Effector memory CD8-positive, alpha-beta T cell (primary cell): ENCODE results near the gene TP53RK.
A peak's percentile ranks its signal among the peaks of the same experiment; 100 is the strongest.

Experiments used
- ATAC-seq: fragments of 150-1000 bp; cut with Tn5 transposase; replicated peaks from 2 replicates; pipeline ENCODE4 v1.10.0; 2021; ENCODE audit warnings: mild to moderate bottlenecking, moderate library complexity
- DNase-seq, 3 experiments: peaks; one replicate each; pipeline ENCODE4 v3.0.0; 2021
- H3K27ac Mint-ChIP-seq, 2 donors: one replicate each; pipeline ENCODE4 v1.8.0; 2022; ENCODE audit warnings: mild to moderate bottlenecking in 2 of 2, mixed read lengths in 2 of 2, moderate library complexity in 2 of 2
- H3K27me3 Mint-ChIP-seq, 2 donors: one replicate each; pipeline ENCODE4 v1.8.0; 2022; ENCODE audit warnings: mixed read lengths in 2 of 2
- H3K36me3 Mint-ChIP-seq: one replicate; pipeline ENCODE4 v1.8.0; 2022; ENCODE audit warnings: mild to moderate bottlenecking, moderate library complexity, mixed read lengths; ENCODE audit not compliant: insufficient read depth
- H3K4me1 Mint-ChIP-seq, 2 donors: one replicate each; pipeline ENCODE4 v1.8.0; 2022; ENCODE audit warnings: low read depth in 2 of 2, mixed read lengths in 2 of 2
- H3K4me3 Mint-ChIP-seq, 2 donors: one replicate each; pipeline ENCODE4 v1.8.0; 2022; ENCODE audit warnings: mild to moderate bottlenecking in 2 of 2, mixed read lengths in 2 of 2, moderate library complexity in 2 of 2
- H3K9me3 Mint-ChIP-seq, 2 donors: one replicate each; pipeline ENCODE4 v1.8.0; 2022; ENCODE audit warnings: mixed read lengths in 2 of 2

Gene TP53RK

DNA sequence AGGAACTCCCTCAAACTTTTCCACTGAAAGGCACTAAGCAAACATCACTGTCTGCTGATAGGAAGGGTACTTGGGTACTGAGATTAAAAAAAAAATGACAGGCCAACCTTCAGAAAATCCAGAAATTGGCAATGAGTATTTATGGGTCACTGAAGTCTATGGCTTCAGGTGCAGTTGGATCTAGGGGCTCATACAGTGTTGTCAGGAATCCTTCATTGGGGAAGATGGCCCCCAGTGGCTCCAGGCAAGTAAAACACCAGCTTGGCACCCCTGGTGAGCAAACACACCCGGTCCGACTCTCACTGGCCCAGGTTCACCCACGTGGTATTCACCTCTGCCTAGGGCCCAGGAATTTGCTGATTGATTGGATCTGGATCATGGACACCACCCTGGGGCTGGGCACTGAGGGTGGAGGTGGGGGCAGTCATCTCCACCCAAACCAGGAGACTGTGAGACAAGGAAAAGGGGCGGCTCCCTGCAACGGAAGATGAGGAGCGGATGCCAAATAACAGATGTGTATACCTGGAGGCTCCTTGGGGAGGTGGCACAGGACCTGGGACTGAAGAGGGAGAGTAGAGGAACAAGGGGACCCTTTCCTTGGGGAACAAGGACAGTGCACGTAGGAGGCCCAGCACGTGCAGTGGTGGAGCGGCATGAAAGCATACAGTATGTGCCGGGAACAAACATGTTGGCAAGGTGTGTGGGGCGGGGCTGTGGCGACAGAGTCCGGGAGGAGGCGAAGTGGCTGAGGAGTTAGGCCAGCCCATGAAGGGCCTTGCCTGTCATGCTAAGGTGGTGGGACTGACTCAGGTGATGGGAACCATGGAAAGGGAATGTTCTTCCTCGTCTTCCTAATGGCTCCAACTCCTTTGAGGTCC is 25.0 kb upstream of the TP53RK start:
- ATAC-seq, result no peak
- Mint-ChIP-seq H3K27me3 (peaks cover 45 to 67% of the 10 kb centered on the region in 2 donors), H3K36me3 (peaks cover 2% of the 10 kb centered on the region), H3K9me3 (no peaks in the 10 kb centered on the region), H3K27ac (no peak overlapping the region), H3K4me3 (no peak overlapping the region), H3K4me1 (peaks cover 3 to 5% of the 10 kb centered on the region in 2 donors)
- DNase-seq, result no peak

DNA sequence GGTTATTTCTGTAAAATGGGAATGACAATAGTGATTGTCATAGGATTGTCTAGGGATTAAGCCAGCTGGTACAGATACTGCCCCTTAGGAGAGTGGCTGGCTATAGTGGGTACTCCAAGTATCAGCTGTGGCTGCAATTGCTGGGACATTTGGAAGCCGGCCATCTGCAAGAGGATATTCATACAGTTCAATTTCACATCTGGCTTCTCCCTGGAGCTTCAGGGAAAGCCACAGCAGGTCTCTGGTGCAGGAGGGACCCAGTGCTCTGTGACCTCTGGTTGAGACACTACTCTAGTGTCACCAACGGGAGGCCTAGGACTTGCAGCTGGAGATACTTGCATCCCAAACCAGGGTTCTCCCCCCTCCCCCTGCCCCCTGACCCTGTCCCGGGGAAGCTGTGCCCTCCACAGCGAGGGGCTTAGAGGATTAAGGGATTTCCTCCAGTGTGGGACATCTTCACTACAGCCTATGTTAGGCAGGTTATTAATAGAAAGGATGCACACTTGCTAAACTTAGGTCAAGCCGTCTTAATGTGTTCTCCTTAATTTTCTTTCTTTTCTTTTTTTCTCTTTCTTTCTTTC is 22.9 kb upstream of the TP53RK start:
- Mint-ChIP-seq H3K4me1 (peaks cover 3 to 10% of the 10 kb centered on the region in 2 donors), H3K4me3 (no peak overlapping the region), H3K36me3 (peaks cover 2% of the 10 kb centered on the region), H3K27me3 (peaks cover 57 to 85% of the 10 kb centered on the region in 2 donors), H3K9me3 (no peaks in the 10 kb centered on the region), H3K27ac (no peak overlapping the region)
- DNase-seq (no peak), ATAC-seq (no peak)

DNA sequence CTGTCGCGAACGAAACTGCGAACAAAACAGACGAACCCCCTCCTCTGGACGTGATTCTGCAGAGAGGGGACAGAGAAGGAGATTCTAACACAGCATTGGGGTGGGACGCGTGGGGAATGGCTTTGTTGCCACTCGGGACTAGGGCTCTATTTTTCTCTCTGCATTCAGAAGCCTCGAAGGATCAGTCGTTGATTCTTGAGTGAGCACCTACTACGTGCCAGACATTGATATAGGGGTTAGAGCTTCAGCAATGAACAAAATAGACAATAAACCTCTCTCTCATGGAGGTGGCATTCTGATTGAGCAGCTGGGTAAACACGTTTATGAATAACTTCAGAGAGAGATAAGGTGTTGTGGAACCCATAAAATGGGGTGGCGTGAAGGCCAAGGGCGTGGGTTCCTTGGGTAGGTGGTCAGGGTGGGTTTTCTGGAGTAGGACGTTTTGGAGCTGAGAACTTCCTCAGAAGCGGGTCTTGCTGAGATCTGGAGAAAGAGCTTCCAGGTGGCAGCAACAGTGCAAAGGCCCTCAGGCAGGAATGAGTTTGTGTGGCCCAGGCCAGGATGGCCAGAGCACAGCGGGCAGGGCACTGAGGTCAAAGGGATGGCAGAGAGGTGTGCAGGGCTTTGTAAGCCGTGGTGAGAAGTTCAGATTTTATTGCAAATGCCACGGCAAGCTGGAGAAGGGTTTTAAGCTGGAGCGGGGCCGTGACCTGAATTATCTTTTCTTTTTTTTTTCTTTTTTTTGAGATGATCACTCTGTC is 21.1 kb upstream of the TP53RK start:
- no peak for DNase-seq
- H3K9me3 Mint-ChIP-seq, result no peaks in the 10 kb centered on the region
- peak overlapping the region; percentile 37 to 64 for H3K4me3 Mint-ChIP-seq
- peaks cover 3 to 10% of the 10 kb centered on the region in 2 donors for H3K4me1 Mint-ChIP-seq
- H3K36me3 Mint-ChIP-seq, result peaks cover 2% of the 10 kb centered on the region
- no peak overlapping the region for H3K27ac Mint-ChIP-seq
- H3K27me3 Mint-ChIP-seq, result peaks cover 58 to 84% of the 10 kb centered on the region in 2 donors
- no peak for ATAC-seq

DNA sequence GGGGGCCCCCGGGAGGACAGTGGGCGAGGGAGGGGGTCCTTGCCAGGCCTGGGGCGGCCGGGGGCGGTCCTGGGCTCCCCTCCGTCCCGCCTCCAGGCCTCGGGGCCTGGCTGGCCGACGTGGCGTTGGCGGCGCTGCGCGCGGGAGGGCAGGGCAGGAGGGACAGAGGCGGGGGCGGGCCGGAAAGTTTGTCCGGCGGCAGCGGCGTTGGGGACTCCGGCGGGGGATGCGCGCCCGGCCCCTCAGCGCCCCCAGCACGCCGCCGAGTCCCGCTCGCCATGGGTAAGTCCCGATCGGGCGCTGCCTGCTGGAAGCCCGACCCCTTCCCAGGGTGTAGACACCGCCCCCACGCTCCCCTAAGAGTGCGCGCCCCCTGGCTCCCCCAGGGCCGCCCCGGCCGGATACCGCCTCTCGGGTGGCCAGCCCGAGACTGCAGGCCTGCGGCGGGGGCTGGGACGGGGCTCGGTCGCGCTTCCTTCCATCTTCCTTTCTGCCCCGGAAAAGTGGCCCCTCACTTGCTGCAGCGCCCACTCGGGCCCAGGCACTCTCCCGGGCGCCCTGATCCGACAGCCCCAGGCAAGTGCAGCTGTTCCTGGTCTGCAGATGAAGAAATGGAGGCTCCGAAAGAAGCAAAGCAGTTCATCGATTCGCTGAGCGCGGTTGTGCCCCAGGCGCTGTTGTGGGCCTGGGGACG is 20.4 kb upstream of the TP53RK start, which contains the start of gene SLC2A10:
Gene SLC2A10, plus strand, starts transcription at position 191 of the 694 bp plus-strand sequence. Its CDS starts 88 bp downstream, at position 279.
- Mint-ChIP-seq H3K4me1 (peaks cover 3 to 10% of the 10 kb centered on the region in 2 donors), H3K9me3 (no peaks in the 10 kb centered on the region), H3K27me3 (peaks cover 58 to 84% of the 10 kb centered on the region in 2 donors), H3K4me3 (peak within 1 kb of the TSS; percentile 59 to 64), H3K36me3 (peaks cover 2% of the 10 kb centered on the region), H3K27ac (no peak within 1 kb of the TSS)
- DNase-seq (no peak), ATAC-seq (peak; percentile 17)

DNA sequence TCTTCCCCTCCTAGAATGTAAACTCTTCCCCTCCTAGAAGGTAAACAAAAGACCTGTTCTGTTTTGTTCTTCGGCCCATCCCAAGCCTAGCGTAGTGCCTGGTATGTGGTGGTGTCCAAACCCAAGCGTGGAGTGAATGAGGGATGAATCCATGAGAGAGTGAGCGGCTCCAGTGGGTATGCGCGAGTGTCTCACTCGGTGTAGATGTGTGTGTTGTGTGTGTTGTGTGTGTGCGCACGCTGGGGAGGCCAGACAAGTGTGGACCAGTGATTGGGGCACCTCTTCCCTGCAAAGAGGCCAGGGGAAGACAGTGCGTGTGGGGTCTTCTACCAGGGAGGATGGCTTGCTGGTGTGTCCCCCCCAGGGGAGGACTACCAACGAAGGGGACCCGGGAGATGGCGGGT is 19.8 kb upstream of the TP53RK start:
- Mint-ChIP-seq H3K4me3 (peak overlapping the region; percentile 59 to 64), H3K27ac (no peak overlapping the region)
- no peak for ATAC-seq

DNA sequence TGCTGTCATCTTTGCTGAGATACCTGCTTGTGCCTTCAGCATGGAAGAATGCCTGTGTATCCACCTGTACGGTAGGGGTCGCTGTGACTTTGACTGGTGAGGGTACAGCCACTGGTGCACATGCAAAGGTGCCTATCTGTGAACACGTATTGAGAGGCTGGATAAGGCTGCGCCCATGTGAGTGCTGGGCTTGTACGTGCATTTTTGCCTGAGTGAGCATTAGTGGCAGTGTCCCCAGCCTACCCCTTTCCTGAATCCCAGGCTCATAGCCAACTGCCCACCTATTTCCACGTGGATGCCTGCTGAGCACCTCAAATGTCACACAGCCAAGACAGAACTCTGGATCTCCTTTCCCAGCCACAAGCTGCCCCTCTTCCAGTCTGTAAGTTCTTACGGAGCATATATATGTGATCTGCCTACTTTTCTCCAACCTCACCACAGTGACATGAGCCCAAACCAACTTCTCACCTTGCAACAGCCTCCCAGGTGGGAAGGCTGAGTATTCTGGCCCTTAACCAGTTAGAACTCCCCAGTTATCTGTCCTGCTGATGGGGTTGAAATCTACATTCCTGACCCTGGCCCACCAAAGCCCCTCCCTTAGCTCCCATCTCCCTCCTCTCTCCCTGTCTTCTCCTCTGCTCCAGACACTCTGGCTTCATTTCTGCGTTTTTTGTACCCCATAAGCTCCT is 19.1 kb upstream of the TP53RK start:
- H3K4me3 Mint-ChIP-seq, result no peak overlapping the region

More for the DNA sequence above, 19.8 kb upstream of the TP53RK start:
- Mint-ChIP-seq H3K27me3 (peaks cover 58 to 84% of the 10 kb centered on the region in 2 donors), H3K4me1 (peaks cover 3 to 10% of the 10 kb centered on the region in 2 donors), H3K9me3 (no peaks in the 10 kb centered on the region), H3K36me3 (peaks cover 2% of the 10 kb centered on the region)
- DNase-seq, result no peak

DNA sequence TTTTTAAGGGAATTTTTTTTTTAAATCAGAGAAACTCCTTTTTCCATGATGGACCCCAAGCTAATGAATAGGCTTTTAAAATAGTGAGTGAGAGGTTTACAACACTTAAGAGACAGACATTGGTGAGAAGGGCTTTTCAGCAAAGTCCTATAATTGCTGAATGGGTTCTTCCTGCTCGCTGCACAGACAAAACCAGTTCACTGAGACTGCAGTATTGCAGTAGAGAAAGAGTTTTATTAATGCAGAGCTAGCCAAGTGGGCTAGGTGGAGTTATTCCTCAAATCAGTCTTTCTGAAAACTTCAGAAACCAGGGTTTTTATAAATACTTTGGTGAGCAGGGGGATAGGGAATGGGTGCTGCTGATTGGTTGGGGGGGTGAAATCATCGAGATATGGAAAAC is 17.0 kb upstream of the TP53RK start:
- ATAC-seq (no peak), DNase-seq (no peak)
- Mint-ChIP-seq H3K36me3 (peaks cover 2% of the 10 kb centered on the region), H3K4me1 (peaks cover 3 to 10% of the 10 kb centered on the region in 2 donors), H3K9me3 (no peaks in the 10 kb centered on the region), H3K27ac (no peak overlapping the region), H3K27me3 (peaks cover 52 to 74% of the 10 kb centered on the region in 2 donors), H3K4me3 (no peak overlapping the region)

More for the DNA sequence above, 19.1 kb upstream of the TP53RK start:
- Mint-ChIP-seq H3K9me3 (no peaks in the 10 kb centered on the region), H3K27me3 (peaks cover 58 to 79% of the 10 kb centered on the region in 2 donors), H3K4me1 (peaks cover 3 to 10% of the 10 kb centered on the region in 2 donors), H3K27ac (no peak overlapping the region), H3K36me3 (peaks cover 2% of the 10 kb centered on the region)
- ATAC-seq (no peak), DNase-seq (no peak)

DNA sequence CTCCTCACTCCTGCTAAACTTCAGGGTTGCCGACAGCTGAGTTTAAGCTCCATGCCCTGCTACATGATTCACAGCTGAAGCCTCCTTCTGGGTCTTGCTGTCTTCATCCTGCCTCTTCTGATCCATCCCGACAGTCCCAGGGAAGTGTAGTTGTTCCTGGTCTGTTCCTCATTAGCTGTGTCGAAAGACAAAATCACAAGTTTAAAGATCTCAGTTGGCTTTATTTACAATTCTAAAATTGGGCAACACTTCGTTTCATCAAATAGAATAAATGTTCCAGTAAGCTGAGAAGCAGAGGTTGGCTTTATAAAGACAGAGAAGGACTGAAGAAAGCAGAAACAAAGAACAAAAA is 16.1 kb upstream of the TP53RK start:
- peaks cover under 1% of the 10 kb centered on the region for H3K36me3 Mint-ChIP-seq
- H3K9me3 Mint-ChIP-seq, result no peaks in the 10 kb centered on the region
- DNase-seq (no peak), ATAC-seq (no peak)
- peaks cover 56 to 74% of the 10 kb centered on the region in 2 donors for H3K27me3 Mint-ChIP-seq
- H3K4me1 Mint-ChIP-seq, result peaks cover under 1 to 10% of the 10 kb centered on the region in 2 donors
- H3K4me3 Mint-ChIP-seq, result no peak overlapping the region
- H3K27ac Mint-ChIP-seq, result no peak overlapping the region

DNA sequence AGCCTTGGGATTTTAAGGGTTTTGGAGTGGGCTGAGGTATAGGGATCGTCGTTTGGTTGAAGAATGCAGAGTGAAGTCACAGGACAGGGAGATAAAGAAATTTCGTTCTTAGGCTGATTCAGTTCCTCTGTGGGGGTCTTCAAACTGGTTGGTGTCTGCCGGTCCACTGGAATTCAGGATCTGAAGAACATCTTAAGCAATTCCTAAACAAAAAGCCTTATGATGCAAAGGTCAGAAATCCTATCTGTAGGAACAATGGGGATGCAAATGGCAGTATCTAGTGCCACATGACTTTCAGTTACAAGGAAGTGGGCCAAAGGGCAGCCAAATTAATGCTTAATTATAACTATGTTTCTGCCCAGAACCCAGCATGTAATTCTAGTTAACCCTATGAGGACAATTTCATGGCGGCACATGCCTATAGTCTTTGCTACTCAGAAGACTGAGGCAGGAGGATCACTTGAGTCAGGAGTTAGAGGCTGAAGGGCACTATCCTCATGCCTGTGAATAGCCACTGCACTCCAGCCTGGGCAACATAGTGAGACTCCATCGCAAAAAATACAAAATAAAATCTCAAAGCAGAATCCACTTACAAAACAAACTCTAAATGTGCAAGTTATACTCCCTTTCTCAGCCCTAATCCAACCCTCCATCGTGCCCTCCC is 15.6 kb upstream of the TP53RK start:
- peaks cover 56 to 74% of the 10 kb centered on the region in 2 donors for H3K27me3 Mint-ChIP-seq

DNA sequence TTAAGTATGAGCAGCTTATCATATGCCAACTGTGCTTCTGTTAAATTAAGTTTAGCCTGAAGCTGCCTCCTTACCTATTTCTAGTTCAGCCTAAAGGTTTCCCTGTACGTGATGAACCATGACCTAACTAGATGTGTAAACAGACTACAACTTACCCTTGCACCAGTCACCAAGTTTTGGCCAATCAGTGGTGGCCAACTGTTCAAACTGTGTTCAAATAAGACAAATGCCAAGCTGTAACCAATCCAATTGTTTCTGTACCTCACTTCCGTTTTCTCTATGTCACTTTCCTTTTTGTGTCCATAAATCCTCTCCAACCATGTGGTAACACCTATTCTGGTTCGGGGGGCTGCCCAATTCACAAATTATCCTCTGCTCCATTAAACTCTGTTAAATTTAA is 14.2 kb upstream of the TP53RK start:
- Mint-ChIP-seq H3K4me1 (no peaks in the 10 kb centered on the region), H3K27me3 (peaks cover 56 to 74% of the 10 kb centered on the region in 2 donors), H3K36me3 (no peaks in the 10 kb centered on the region), H3K27ac (no peak overlapping the region), H3K4me3 (no peak overlapping the region), H3K9me3 (no peaks in the 10 kb centered on the region)
- DNase-seq (no peak), ATAC-seq (no peak)

More for the DNA sequence above, 15.6 kb upstream of the TP53RK start:
- Mint-ChIP-seq H3K4me3 (no peak overlapping the region), H3K27ac (no peak overlapping the region), H3K36me3 (no peaks in the 10 kb centered on the region), H3K4me1 (peaks cover 0 to 7% of the 10 kb centered on the region in 2 donors), H3K9me3 (no peaks in the 10 kb centered on the region)
- ATAC-seq (no peak), DNase-seq (no peak)

DNA sequence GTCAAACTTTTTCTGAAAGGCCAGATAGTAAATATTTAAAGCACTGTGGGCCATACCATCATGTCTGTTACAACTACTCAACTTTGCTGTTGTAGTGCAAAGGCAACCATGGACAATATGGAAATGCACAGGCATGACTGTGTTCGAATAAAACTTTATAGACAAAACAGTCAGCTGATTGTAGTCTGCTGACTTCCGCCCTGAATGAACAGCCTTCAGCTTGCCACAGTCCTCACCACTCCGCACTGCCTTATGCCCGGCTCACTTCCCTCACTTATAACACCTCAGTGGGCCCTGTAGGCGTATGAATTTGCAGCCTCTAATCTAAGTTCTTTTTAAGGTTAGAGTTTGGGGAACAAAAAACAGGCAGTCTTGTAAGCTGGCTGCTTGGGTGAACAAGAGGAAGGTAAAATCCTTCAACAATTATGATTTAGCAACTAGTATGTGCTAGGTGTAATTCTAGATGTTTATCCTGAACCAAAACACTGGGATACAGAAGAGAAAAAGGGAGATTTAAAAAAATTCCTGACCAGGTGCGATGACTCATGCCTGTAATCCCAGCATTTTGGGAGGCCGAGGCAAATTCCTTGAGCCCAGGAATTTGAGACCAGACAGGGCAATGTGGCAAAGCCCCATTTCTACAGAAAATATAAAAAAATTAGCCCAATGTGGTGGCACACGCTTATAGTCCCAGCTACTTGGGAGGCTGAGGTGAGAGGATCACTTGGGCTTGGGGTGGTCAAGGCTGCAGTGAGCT is 13.4 kb upstream of the TP53RK start:
- no peak overlapping the region for H3K27ac Mint-ChIP-seq

More for the DNA sequence above, 13.4 kb upstream of the TP53RK start:
- H3K27me3 Mint-ChIP-seq, result peaks cover 57 to 74% of the 10 kb centered on the region in 2 donors
- ATAC-seq (no peak), DNase-seq (no peak)
- H3K36me3 Mint-ChIP-seq, result no peaks in the 10 kb centered on the region
- H3K9me3 Mint-ChIP-seq, result no peaks in the 10 kb centered on the region
- H3K4me3 Mint-ChIP-seq, result no peak overlapping the region
- no peaks in the 10 kb centered on the region for H3K4me1 Mint-ChIP-seq
